ENCODE data around the gene SUSD3.
"Not testable (repeated sequence)": the region's sequence is repeated elsewhere in the genome, so short reads cannot be mapped to it uniquely, and the experiment has no call there.

SUSD3 gene

DNA sequence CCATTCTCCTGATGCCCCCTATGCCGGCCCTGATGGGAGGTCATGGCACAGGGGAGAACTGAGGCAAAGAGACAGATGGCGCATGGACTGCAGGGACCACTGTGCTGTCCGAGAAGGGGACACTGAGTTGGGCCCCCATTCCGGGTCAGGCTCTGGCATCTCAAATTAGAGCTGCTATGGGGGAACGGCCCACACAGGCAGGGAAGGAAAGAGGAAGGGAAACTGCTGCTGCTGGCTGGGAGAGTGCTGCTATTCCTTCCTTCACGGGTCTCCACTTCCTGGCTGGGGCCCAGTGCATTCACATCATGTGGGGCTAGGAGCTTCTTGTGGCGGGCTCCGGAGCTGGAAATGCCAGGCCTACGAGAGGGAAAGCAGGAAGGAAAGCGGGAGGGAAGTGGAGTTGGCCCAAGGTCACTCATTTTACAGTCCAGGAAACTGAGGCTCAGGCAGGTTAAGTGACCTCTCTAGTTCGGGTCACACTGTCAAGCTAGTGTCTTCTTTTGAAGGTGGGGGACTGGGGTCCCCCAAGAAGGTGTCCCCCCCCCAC is 36.2 kb downstream of the SUSD3 start:
- DNase-seq, result no peak

- peak; percentile 87 to 99 for DNase-seq
These were observed 37.0 kb downstream of the SUSD3 start for GRCh38 chr9:93095205-93096130.

- DNase-seq, result peak in 1 of 2 experiments; percentile 50
These were observed 37.8 kb downstream of the SUSD3 start, which contains the start of gene CARD19 for GRCh38 chr9:93096131-93096802. Gene CARD19 (plus strand): TSS chr9:93096217. CDS start chr9:93096346, 129 bp downstream.

- no peak for DNase-seq
These were observed 38.4 kb downstream of the SUSD3 start for GRCh38 chr9:93096811-93097382.

- DNase-seq, result no peak
These were observed 39.2 kb downstream of the SUSD3 start for GRCh38 chr9:93097511-93098201.

- DNase-seq, result no peak
These were observed 39.9 kb downstream of the SUSD3 start for GRCh38 chr9:93098236-93098946.

- no peak for DNase-seq
These were observed 41.2 kb downstream of the SUSD3 start for GRCh38 chr9:93099551-93100275.

GRCh38 chr9:93100276-93100636 is 41.8 kb downstream of the SUSD3 start:
- DNase-seq, result no peak

DNA sequence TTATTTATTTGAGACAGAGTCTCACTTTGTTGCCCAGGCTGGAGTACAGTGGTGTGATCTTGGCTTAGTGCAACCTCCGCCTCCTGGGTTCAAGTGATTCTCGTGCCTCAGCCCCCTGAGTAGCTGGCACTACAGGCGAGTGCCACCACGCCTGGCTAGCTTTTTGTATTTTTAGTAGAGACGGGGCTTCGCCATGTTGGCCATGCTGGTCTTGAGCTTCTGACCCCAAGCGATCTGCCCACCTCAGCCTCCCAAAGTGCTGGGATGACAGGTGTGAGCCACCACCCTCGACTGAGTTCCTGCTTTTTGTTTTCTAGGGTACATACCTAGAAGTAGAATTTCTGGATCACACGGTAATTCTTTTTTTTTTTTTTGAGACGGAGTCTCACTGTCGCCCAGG is 42.6 kb downstream of the SUSD3 start:
- not testable (repeated sequence) for DNase-seq

- no peak for DNase-seq
These were observed 47.1 kb downstream of the SUSD3 start for GRCh38 chr9:93105620-93106019.

DNA sequence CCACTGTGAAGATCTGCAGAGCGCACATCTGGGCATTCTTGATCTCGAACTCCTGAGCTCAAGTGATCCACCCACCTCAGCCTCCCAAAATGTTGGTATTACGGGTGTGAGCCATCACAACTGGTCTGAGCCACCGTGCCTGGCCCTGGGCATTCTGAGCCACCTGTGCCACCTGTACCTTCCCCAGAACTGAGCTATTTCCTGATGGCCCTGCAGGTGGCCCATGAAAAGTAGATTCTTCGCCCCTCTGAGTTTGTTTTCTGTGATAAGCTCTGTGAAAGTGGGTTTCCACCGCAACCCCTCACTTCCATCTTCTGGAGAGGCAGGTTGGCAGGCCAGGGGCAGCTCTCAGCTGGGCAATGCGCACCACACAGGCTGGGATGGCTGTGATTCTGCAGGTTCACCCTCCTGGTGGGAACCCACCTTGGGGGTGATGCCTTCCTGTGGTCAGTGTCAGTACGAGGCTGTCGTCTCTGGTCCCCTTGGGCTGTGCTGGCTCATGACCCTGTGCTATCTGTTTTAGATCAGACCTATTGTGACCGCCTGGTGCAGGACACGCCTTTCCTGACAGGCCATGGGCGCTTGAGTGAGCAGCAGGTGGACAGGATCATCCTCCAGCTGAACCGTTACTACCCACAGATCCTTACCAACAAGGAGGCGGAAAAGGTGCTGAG is 48.8 kb downstream of the SUSD3 start:
- no peak for DNase-seq

DNA sequence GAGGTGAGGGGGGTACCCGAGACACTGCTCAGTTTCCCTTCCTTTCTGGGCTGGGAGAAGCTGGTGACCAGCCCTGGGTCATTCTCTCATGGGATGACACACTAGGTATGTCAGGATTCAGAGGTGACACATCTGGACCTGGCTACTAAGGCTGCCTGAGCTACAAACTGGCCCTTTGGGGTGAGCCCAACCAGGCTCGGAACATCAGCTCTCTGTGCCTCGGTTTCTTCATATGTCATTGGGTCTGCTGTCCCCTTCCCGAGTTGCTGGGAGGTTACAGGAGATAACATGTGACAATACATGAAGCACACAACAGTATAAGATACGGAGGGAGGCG is 49.3 kb downstream of the SUSD3 start:
- no peak for DNase-seq

DNA sequence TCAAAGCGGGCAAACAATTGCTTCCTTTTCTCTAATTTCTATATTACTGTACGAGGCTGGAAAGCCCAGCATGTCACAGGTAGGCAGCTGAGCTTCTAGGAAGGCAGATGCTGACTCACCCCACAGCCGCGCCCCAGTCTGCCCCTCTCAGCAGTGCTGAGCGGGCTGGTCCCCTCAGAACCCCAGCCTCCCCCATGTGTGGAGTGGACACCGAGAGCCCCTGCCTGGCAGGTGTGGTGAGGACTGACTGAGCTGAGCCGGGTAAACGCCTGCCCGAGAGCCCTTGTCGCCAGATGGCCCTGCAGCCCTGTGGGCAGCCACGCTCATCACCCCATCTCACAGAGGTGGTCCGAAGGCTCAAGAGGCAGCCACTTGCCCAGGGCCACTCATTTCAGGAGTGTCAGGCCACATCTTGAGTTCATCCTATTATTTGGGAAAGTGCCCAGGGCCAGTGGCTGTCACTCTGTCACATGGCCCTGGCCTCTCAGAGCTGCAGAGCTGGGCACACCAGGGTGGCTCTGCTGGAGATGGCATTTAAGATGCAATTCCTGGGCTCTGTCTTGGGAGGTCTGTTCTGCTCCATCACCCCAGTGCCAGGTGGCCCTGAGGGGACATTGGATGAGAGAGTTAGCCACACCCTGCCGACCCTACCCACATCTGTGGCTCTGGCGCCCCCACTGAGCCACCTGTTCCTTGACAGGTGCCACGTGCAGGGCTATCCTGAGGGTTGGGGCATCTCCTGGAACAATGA is 50.0 kb downstream of the SUSD3 start:
- DNase-seq, result no peak

- DNase-seq, result no peak
These were observed 51.9 kb downstream of the SUSD3 start for GRCh38 chr9:93110311-93110855.

GRCh38 chr9:93111001-93111370 is 52.5 kb downstream of the SUSD3 start:
- no peak for DNase-seq

- no peak for DNase-seq
These were observed 53.0 kb downstream of the SUSD3 start for GRCh38 chr9:93111371-93112115.

DNA sequence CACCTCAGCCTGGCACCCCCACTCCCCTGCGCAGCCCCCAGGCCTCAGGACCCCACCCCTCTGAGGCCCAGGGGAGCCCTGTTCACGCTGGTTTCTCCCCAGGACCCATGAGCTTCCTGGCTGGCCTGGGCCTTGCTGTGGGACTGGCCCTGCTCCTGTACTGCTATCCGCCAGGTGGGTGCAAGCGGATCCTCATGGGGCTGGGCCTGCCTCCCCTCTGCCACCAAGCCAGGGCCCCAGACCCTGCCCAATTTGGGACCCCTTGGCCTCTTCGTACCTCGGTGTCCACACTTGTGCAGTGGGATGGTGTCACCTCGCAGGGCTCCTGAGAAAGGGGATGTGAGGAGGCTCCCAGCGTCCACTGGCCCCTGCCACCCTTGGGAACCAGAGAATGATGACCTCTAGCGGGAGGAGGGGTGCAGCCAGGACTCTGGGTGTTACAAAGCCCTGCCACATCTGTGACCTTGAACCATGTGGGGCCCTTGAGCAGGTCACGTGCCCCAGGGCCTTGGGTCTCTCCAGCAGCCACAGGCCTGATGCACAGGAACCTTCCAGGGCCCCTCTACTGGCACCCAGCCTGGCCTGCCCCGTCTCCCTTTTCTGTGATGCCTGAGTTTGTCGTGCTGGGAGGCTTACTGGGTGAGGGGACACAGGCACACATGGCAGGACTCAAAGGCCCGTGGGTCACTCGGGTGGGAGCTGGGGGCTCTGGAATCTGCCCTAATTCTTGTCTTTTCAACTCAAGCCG is 53.8 kb downstream of the SUSD3 start:
- no peak for DNase-seq

DNA sequence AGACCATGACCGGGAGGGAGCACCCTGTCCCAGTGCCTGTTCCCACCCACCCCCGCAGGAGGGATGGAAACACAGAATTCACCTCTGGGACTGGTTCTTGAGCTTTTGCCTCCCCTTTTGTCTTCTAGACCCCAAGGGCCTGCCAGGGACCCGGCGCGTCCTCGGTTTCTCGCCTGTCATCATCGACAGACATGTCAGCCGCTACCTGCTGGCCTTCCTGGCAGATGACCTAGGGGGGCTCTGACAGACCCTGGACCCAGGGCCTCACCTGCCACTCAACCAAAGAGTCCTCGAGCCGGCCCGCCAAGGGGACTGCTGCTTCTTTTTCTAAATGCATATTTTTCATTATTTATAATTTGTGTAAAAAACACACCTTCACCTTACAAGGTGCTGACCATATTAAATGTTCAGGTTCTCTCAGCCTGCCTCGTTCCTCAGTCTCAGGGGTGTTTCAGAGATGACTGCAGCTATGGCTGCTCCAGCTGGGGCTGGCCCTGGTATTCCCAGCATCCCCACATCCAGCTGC is 54.4 kb downstream of the SUSD3 start:
- no peak for DNase-seq

All from NCI-H526 (cell line).